ENCODE results near the gene DLL3. TPM values are rescaled to one million over a fixed set of nuclear protein-coding genes. Genes with fewer than 3 reads are reported as not detected.

The DLL3 gene
- total RNA-seq, 3 donors from 2014 or later (not counting 1 experiment from before 2014, with no cell fraction given): not detected

DNA sequence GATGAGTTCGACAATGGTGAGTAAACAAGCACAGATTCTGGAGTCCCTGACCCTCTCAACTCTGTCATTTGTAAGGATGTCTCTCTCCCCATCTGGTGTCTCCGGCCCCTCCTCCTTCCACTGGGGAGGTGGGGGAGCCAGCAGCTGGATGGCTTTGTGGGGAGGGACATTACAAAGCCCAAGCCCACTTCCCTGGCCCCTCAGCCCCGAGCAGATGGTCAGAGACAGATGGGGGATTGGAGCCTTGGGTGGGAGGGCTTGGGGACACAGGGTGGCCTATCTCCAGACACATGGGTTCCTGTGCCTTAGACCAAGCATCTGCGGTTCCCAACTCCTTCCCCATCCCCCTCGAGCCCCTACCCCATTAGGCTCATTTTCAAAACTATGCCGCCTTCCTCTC is 15.6 kb upstream of the DLL3 start:
- intact Hi-C loops (cut with micrococcal nuclease): loop anchor here (5.0 kb wide), 1 partner anchor 86 kb away; no protein-coding TSS in a partner anchor
- H3K4me3 Mint-ChIP-seq: peak overlapping the region; percentile 28
- no peaks in the 10 kb centered on the region for H3K36me3 Mint-ChIP-seq
- Histone ChIP-seq H3K9me3 (ENCODE audit: control insufficient read depth, insufficient read depth, low read length) (no peaks in the 10 kb centered on the region), H3K27me3 (ENCODE audit: control insufficient read depth, insufficient read depth, low read length) (no peaks in the 10 kb centered on the region), H3K36me3 (ENCODE audit: control insufficient read depth, insufficient read depth, low read length) (peaks cover 19% of the 10 kb centered on the region), H3K27ac (ENCODE audit: low read length) (no peak overlapping the region), H3K4me3 (ENCODE audit: low read length) (no peak overlapping the region), H3K4me1 (ENCODE audit: control insufficient read depth, insufficient read depth, low read length) (peaks cover 19% of the 10 kb centered on the region)
- 95% methylated on average over 3 of the region's 6 CpGs for WGBS (ENCODE audit: insufficient coverage)
- TF ChIP-seq, protein P1, sequence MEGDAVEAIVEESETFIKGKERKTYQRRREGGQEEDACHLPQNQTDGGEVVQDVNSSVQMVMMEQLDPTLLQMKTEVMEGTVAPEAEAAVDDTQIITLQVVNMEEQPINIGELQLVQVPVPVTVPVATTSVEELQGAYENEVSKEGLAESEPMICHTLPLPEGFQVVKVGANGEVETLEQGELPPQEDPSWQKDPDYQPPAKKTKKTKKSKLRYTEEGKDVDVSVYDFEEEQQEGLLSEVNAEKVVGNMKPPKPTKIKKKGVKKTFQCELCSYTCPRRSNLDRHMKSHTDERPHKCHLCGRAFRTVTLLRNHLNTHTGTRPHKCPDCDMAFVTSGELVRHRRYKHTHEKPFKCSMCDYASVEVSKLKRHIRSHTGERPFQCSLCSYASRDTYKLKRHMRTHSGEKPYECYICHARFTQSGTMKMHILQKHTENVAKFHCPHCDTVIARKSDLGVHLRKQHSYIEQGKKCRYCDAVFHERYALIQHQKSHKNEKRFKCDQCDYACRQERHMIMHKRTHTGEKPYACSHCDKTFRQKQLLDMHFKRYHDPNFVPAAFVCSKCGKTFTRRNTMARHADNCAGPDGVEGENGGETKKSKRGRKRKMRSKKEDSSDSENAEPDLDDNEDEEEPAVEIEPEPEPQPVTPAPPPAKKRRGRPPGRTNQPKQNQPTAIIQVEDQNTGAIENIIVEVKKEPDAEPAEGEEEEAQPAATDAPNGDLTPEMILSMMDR (IDR thresholded peaks at IDR 0.05): no peak
- H3K4me1 Mint-ChIP-seq: peaks cover 20 to 28% of the 10 kb centered on the region in 2 donors
- no peaks in the 10 kb centered on the region for H3K9me3 Mint-ChIP-seq
- peak overlapping the region; percentile 14 to 20 for H3K27ac Mint-ChIP-seq
- H3K27me3 Mint-ChIP-seq (ENCODE audit: low read depth in 2 of 2): no peaks in the 10 kb centered on the region
- ATAC-seq: no peak
- no peak for DNase-seq

DNA sequence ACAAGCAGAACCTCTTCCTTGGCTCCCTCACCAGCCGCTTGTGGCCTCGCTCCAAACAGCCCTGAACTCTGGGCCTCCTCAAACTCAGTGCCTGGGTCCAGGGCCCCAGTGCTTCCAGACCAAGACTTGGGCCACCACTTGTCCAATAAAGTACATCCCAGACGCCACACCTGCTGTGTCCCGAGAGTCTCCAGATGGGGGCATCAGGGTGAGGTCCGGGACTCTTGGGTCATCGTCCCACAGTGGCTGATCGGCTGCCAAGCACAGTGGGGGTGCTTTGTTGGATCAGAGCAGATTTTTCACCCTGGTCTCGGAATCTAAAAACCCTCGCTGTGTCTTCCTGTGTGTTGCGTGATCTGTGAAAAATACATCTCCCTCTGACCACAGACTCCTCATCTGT is 9.0 kb upstream of the DLL3 start:
- peaks cover 45% of the 10 kb centered on the region for H3K36me3 ChIP-seq (ENCODE audit: control insufficient read depth, insufficient read depth, low read length)
- ATAC-seq: no peak

DNA sequence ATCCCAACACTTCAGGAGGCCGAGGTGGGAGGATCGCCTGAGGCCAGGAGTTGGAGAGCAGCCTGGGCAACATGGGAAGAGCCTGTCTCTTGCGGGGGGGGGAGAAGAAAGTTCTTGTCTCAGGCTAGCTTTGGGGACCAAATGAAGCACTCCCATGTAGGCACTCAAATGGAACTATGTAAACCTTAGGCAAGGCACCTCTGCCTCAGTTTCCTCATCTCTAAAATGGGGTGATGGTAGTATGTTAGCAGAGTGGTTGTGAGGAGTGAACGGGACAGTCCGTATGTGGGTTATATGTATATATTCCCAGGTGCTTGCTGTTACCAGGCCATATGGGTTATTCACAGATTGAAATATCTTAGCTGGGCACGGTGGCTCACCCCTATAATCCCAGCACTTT is 6.5 kb upstream of the DLL3 start:
- 96% methylated on average over 6 of the region's 6 CpGs for WGBS (ENCODE audit: insufficient coverage)

More for the DNA sequence above, 9.0 kb upstream of the DLL3 start:
- Histone ChIP-seq H3K27me3 (ENCODE audit: control insufficient read depth, insufficient read depth, low read length) (no peaks in the 10 kb centered on the region), H3K4me1 (ENCODE audit: control insufficient read depth, insufficient read depth, low read length) (no peaks in the 10 kb centered on the region), H3K9me3 (ENCODE audit: control insufficient read depth, insufficient read depth, low read length) (no peaks in the 10 kb centered on the region), H3K4me3 (ENCODE audit: low read length) (no peak overlapping the region), H3K27ac (ENCODE audit: low read length) (no peak overlapping the region)
- Mint-ChIP-seq H3K27ac (no peak overlapping the region), H3K4me3 (no peak overlapping the region), H3K27me3 (ENCODE audit: low read depth in 2 of 2) (no peaks in the 10 kb centered on the region), H3K4me1 (peaks cover 0 to 6% of the 10 kb centered on the region in 2 donors), H3K36me3 (no peaks in the 10 kb centered on the region), H3K9me3 (no peaks in the 10 kb centered on the region)
- TF ChIP-seq, protein P1 (IDR thresholded peaks at IDR 0.05): no peak
- no peak for DNase-seq
- 99% methylated on average over 7 of the region's 10 CpGs for WGBS (ENCODE audit: insufficient coverage)
- intact Hi-C loops (cut with micrococcal nuclease): no loop called here

More for the DNA sequence above, 6.5 kb upstream of the DLL3 start:
- Mint-ChIP-seq H3K4me3 (no peak overlapping the region), H3K9me3 (no peaks in the 10 kb centered on the region), H3K4me1 (no peaks in the 10 kb centered on the region), H3K36me3 (no peaks in the 10 kb centered on the region), H3K27ac (no peak overlapping the region), H3K27me3 (ENCODE audit: low read depth in 2 of 2) (peaks cover 9 to 10% of the 10 kb centered on the region in 2 donors)
- no peaks in the 10 kb centered on the region for H3K4me1 ChIP-seq (ENCODE audit: control insufficient read depth, insufficient read depth, low read length)
- H3K9me3 ChIP-seq (ENCODE audit: control insufficient read depth, insufficient read depth, low read length): no peaks in the 10 kb centered on the region
- no peak for DNase-seq
- H3K27me3 ChIP-seq (ENCODE audit: control insufficient read depth, insufficient read depth, low read length): peaks cover 5% of the 10 kb centered on the region
- TF ChIP-seq, protein P1 (IDR thresholded peaks at IDR 0.05): no peak
- no peak overlapping the region for H3K27ac ChIP-seq (ENCODE audit: low read length)
- H3K4me3 ChIP-seq (ENCODE audit: low read length): no peak overlapping the region
- intact Hi-C loops (cut with micrococcal nuclease): no loop called here
- ATAC-seq: no peak
- H3K36me3 ChIP-seq (ENCODE audit: control insufficient read depth, insufficient read depth, low read length): peaks cover 30% of the 10 kb centered on the region
